Suprapubic skin (tissue), 4 donors: ENCODE data around the gene NTM. TPM values are rescaled to one million over a fixed set of nuclear protein-coding genes. Genes with fewer than 3 reads are reported as not detected.

ENCODE experiments used
- DNase-seq, 2 donors: peaks; one replicate each; pipeline ENCODE4 v3.0.0-alpha.2; 2019; ENCODE audit warnings: low spot score in 2 of 2
- H3K27ac ChIP-seq: fragments of 200-600 bp; sonication (generic); one replicate; pipeline ENCODE4 v1.5.1; 2019
- H3K27me3 ChIP-seq: fragments of 200-600 bp; sonication (generic); one replicate; pipeline ENCODE4 v1.5.1; 2019
- H3K36me3 ChIP-seq: fragments of 200-600 bp; sonication (generic); one replicate; pipeline ENCODE4 v1.5.1; 2019
- H3K4me1 ChIP-seq: fragments of 200-600 bp; sonication (generic); one replicate; pipeline ENCODE4 v1.5.1; 2019
- H3K4me3 ChIP-seq: fragments of 200-600 bp; sonication (generic); one replicate; pipeline ENCODE4 v1.5.1; 2019; ENCODE audit warnings: mild to moderate bottlenecking
- H3K9me3 ChIP-seq: fragments of 200-600 bp; sonication (generic); one replicate; pipeline ENCODE4 v1.5.1; 2019
- CTCF ChIP-seq, 2 donors: fragments of 200-600 bp in 1 of 2; fragments of 450-650 bp in 1 of 2; sonication (generic) in 1 of 2; IDR thresholded peaks; one replicate each; pipeline ENCODE4 v1.5.1; 2016 to 2019; ENCODE audit warnings: antibody characterized with exemption in 2 of 2, mild to moderate bottlenecking in 1 of 2, moderate library complexity in 1 of 2
- EP300 ChIP-seq: sonication (generic); formaldehyde crosslinking; IDR thresholded peaks from one replicate; pipeline ENCODE4 v1.6.1; 2017; ENCODE audit warnings: antibody characterized with exemption
- POLR2A ChIP-seq, 2 donors: fragments of 450-650 bp; IDR thresholded peaks; one replicate each; pipeline ENCODE4 v1.6.1; 2017; ENCODE audit warnings: antibody characterized with exemption in 2 of 2, mild to moderate bottlenecking in 2 of 2, moderate library complexity in 2 of 2
- POLR2AphosphoS5 ChIP-seq, 3 donors: sonication (generic); formaldehyde crosslinking; IDR thresholded peaks; one replicate each; pipeline ENCODE4 v1.6.1; 2017; ENCODE audit warnings: antibody characterized with exemption in 3 of 3
- WGBS: methylation state at CpG from one replicate; pipeline ENCODE4 v1.1.5; 2018; 5-methylcytosine and 5-hydroxymethylcytosine counted together
- total RNA-seq, 4 donors: library from RNA; depleted of rRNA; stranded (reverse); fragments of >200 nt; gene quantifications; one replicate each; pipeline ENCODE4 v1.1.0, GENCODE V29; 2016

NTM gene
- total RNA-seq, 4 donors from 2014 or later = 0.19 to 19.1 (median 2.1) TPM

GRCh38 chr11:131616481-131617140 is 246.2 kb downstream of the NTM start:
- 66% methylated on average over 9 of the region's 9 CpGs for WGBS
- no peaks in the 10 kb centered on the region for H3K9me3 ChIP-seq
- no peak for DNase-seq
- H3K4me3 ChIP-seq = no peak overlapping the region
- no peaks in the 10 kb centered on the region for H3K27me3 ChIP-seq
- H3K4me1 ChIP-seq = no peaks in the 10 kb centered on the region
- no peak for TF ChIP-seq EP300
- no peak for TF ChIP-seq POLR2A (IDR thresholded peaks at IDR 0.05)
- no peak for TF ChIP-seq POLR2AphosphoS5 (IDR thresholded peaks at IDR 0.05)
- no peak for TF ChIP-seq CTCF (IDR thresholded peaks at IDR 0.05)
- no peak overlapping the region for H3K27ac ChIP-seq
- no peaks in the 10 kb centered on the region for H3K36me3 ChIP-seq

DNA sequence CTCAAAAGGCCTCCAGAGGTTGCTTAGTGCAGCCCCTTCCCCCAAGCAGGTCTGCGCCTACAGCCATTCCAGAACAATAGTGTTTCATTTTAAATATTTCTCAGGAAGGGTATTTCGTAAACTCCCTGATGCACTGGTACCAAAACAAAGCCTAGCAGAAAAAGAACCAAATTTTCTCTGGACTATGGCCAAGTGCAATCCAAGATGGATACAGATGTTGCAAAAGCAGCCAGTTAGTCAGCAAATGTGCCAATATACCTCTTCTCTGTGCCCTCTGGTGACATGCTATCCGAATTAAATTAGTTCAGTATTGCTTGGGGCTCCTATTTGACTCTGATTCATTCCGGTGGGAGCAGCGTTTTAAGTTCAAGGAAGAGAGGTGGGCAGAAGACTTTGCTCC is 247.8 kb downstream of the NTM start:
- 59% methylated on average over 5 of the region's 5 CpGs for WGBS

DNA sequence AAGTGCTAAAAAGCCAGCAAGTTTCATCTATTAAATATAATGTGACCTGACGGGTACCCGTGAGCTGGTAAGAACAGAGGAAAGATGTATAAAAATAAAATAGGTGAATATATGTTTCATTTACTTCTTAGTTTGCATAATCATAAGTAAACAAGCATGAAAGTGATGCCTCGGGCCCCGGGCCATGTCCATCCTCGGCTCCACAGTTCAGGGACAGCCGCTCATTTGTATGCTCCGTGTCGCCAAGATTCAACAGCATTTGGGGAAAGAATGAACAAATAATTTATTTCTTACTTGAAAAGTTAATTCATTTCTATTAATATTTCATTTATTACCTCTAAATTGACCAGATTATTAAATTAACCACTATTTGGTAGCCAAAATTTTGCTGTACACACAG is 251.8 kb downstream of the NTM start:
- Histone ChIP-seq H3K9me3 (no peaks in the 10 kb centered on the region), H3K4me1 (no peaks in the 10 kb centered on the region), H3K4me3 (no peak overlapping the region), H3K27ac (no peak overlapping the region), H3K27me3 (no peaks in the 10 kb centered on the region), H3K36me3 (no peaks in the 10 kb centered on the region)
- no peak for DNase-seq
- 90% methylated on average over 8 of the region's 8 CpGs for WGBS
- TF ChIP-seq POLR2AphosphoS5 (IDR thresholded peaks at IDR 0.05) = no peak
- TF ChIP-seq CTCF (IDR thresholded peaks at IDR 0.05) = no peak

More for the DNA sequence above, 247.8 kb downstream of the NTM start:
- DNase-seq = no peak
- Histone ChIP-seq H3K36me3 (no peaks in the 10 kb centered on the region), H3K9me3 (no peaks in the 10 kb centered on the region), H3K27ac (no peak overlapping the region), H3K27me3 (no peaks in the 10 kb centered on the region), H3K4me1 (no peaks in the 10 kb centered on the region), H3K4me3 (no peak overlapping the region)
- TF ChIP-seq POLR2A (IDR thresholded peaks at IDR 0.05) (no peak), CTCF (IDR thresholded peaks at IDR 0.05) (no peak)

GRCh38 chr11:131624531-131624930 is 254.1 kb downstream of the NTM start:
- no peaks in the 10 kb centered on the region for H3K9me3 ChIP-seq
- 95% methylated on average over 4 of the region's 4 CpGs for WGBS
- H3K4me3 ChIP-seq = no peak overlapping the region
- no peaks in the 10 kb centered on the region for H3K36me3 ChIP-seq
- DNase-seq = no peak
- H3K27ac ChIP-seq = no peak overlapping the region
- no peaks in the 10 kb centered on the region for H3K4me1 ChIP-seq
- H3K27me3 ChIP-seq = no peaks in the 10 kb centered on the region
- TF ChIP-seq EP300 = no peak
- TF ChIP-seq POLR2A (IDR thresholded peaks at IDR 0.05) = no peak
- no peak for TF ChIP-seq CTCF (IDR thresholded peaks at IDR 0.05)

DNA sequence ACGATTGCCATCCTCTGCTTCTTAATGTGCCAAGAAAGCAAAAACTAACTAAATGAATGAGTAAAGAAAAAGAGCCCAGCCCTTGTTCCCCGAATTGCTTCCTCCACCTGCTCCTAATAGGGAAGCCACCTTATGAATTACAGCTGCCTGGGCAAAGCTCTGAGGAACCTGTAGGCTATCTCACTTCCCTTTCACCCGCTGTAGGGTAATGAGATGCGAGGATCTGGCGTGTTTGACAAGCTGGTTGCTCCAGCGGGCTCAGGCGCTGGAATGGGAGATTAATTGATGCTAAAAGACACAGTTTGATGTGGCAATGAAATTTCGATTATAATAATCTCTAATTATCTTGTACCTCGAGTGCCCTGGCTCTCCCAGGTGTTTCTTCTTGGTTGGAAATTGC is 256.4 kb downstream of the NTM start:
- WGBS = 66% methylated on average over 9 of the region's 9 CpGs
- no peaks in the 10 kb centered on the region for H3K9me3 ChIP-seq
- H3K27me3 ChIP-seq = no peaks in the 10 kb centered on the region
- no peak overlapping the region for H3K27ac ChIP-seq
- H3K4me1 ChIP-seq = no peaks in the 10 kb centered on the region
- no peak for TF ChIP-seq EP300
- TF ChIP-seq POLR2A (IDR thresholded peaks at IDR 0.05) = no peak
- TF ChIP-seq CTCF (IDR thresholded peaks at IDR 0.05) = no peak
- TF ChIP-seq POLR2AphosphoS5 (IDR thresholded peaks at IDR 0.05) = no peak
- DNase-seq = no peak
- no peak overlapping the region for H3K4me3 ChIP-seq
- no peaks in the 10 kb centered on the region for H3K36me3 ChIP-seq
